ENCODE measurements around the gene TEAD2. TPM values are rescaled to one million over a fixed set of nuclear protein-coding genes. Genes with fewer than 3 reads are reported as not detected.

TEAD2 gene
- total RNA-seq, 1 donor from 2014 or later: 58.2 TPM

GRCh38 chr19:49335784-49336481 is 26.3 kb downstream of the TEAD2 start:
- H3K9me3 ChIP-seq (ENCODE audit: insufficient read depth, low read depth, low read length): no peaks in the 10 kb centered on the region
- no peaks in the 10 kb centered on the region for H3K36me3 ChIP-seq (ENCODE audit: insufficient read depth, low read length)
- peaks cover 6% of the 10 kb centered on the region for H3K4me1 ChIP-seq (ENCODE audit: insufficient read depth, low read length)
- H2AFZ ChIP-seq (ENCODE audit: low read depth, low read length): no peak overlapping the region
- no peaks in the 10 kb centered on the region for H3K27me3 ChIP-seq (ENCODE audit: insufficient read depth, low read length)
- no peak overlapping the region for H3K27ac ChIP-seq (ENCODE audit: low read depth, low read length)
- H3K27me3 Mint-ChIP-seq (ENCODE audit: low read depth, unreplicated experiment): peaks cover 5% of the 10 kb centered on the region
- H3K4me3 ChIP-seq (ENCODE audit: insufficient read depth, low read depth, low read length): no peak overlapping the region
- H3K4me2 ChIP-seq (ENCODE audit: low read length): no peak overlapping the region
- H3K9me3 Mint-ChIP-seq (ENCODE audit: unreplicated experiment): peaks cover 3% of the 10 kb centered on the region
- H3K27ac Mint-ChIP-seq (ENCODE audit: unreplicated experiment): no peak overlapping the region
- H3K36me3 Mint-ChIP-seq (ENCODE audit: low read depth, unreplicated experiment): peaks cover 15% of the 10 kb centered on the region
- no peaks in the 10 kb centered on the region for H3K79me2 ChIP-seq (ENCODE audit: insufficient read depth, low read length)
- no peak overlapping the region for H3K9ac ChIP-seq (ENCODE audit: low read length)
- no peak overlapping the region for H3K4me3 Mint-ChIP-seq (ENCODE audit: unreplicated experiment)
- DNase-seq (ENCODE audit: low read depth) (no peak), FAIRE-seq (no peak)
- peaks cover 24% of the 10 kb centered on the region for H4K20me1 ChIP-seq (ENCODE audit: insufficient read depth, low read length)
- TF ChIP-seq CTCF (IDR thresholded peaks at IDR 0.05; ENCODE audit: insufficient read depth, low read depth, low read length) (no peak), EZH2 (IDR thresholded peaks at IDR 0.05; ENCODE audit: insufficient read depth, low read length) (no peak)
- peaks cover 8% of the 10 kb centered on the region for H3K4me1 Mint-ChIP-seq (ENCODE audit: low read depth, unreplicated experiment)

GRCh38 chr19:49335071-49335783 is 27.0 kb downstream of the TEAD2 start, which contains the start of gene CD37:
Gene CD37 (plus strand): TSS chr19:49335406. CDS start chr19:49335541, 135 bp downstream.
- H3K4me3 ChIP-seq (ENCODE audit: insufficient read depth, low read depth, low read length): no peak within 1 kb of the TSS
- H3K27me3 ChIP-seq (ENCODE audit: insufficient read depth, low read length): no peaks in the 10 kb centered on the region
- Mint-ChIP-seq H3K27me3 (ENCODE audit: low read depth, unreplicated experiment) (peaks cover 5% of the 10 kb centered on the region), H3K36me3 (ENCODE audit: low read depth, unreplicated experiment) (peaks cover 15% of the 10 kb centered on the region), H3K4me1 (ENCODE audit: low read depth, unreplicated experiment) (peaks cover 9% of the 10 kb centered on the region), H3K4me3 (ENCODE audit: unreplicated experiment) (no peak within 1 kb of the TSS), H3K9me3 (ENCODE audit: unreplicated experiment) (peaks cover 3% of the 10 kb centered on the region), H3K27ac (ENCODE audit: unreplicated experiment) (no peak within 1 kb of the TSS)
- no peak within 1 kb of the TSS for H2AFZ ChIP-seq (ENCODE audit: low read depth, low read length)
- no peaks in the 10 kb centered on the region for H3K36me3 ChIP-seq (ENCODE audit: insufficient read depth, low read length)
- no peaks in the 10 kb centered on the region for H3K79me2 ChIP-seq (ENCODE audit: insufficient read depth, low read length)
- FAIRE-seq: no peak
- peaks cover 6% of the 10 kb centered on the region for H3K4me1 ChIP-seq (ENCODE audit: insufficient read depth, low read length)
- TF ChIP-seq EZH2 (IDR thresholded peaks at IDR 0.05; ENCODE audit: insufficient read depth, low read length): no peak
- H3K9ac ChIP-seq (ENCODE audit: low read length): no peak within 1 kb of the TSS
- H3K27ac ChIP-seq (ENCODE audit: low read depth, low read length): no peak within 1 kb of the TSS
- DNase-seq (ENCODE audit: low read depth): no peak
- H3K9me3 ChIP-seq (ENCODE audit: insufficient read depth, low read depth, low read length): no peaks in the 10 kb centered on the region
- peaks cover 21% of the 10 kb centered on the region for H4K20me1 ChIP-seq (ENCODE audit: insufficient read depth, low read length)
- no peak within 1 kb of the TSS for H3K4me2 ChIP-seq (ENCODE audit: low read length)

- Histone ChIP-seq H3K4me3 (ENCODE audit: insufficient read depth, low read depth, low read length) (no peak overlapping the region), H3K9me3 (ENCODE audit: insufficient read depth, low read depth, low read length) (no peaks in the 10 kb centered on the region), H3K27ac (ENCODE audit: low read depth, low read length) (no peak overlapping the region), H3K9ac (ENCODE audit: low read length) (no peak overlapping the region), H3K4me1 (ENCODE audit: insufficient read depth, low read length) (no peaks in the 10 kb centered on the region), H3K79me2 (ENCODE audit: insufficient read depth, low read length) (no peaks in the 10 kb centered on the region), H4K20me1 (ENCODE audit: insufficient read depth, low read length) (peaks cover 17% of the 10 kb centered on the region), H3K4me2 (ENCODE audit: low read length) (no peak overlapping the region), H3K27me3 (ENCODE audit: insufficient read depth, low read length) (no peaks in the 10 kb centered on the region), H3K36me3 (ENCODE audit: insufficient read depth, low read length) (no peaks in the 10 kb centered on the region), H2AFZ (ENCODE audit: low read depth, low read length) (no peak overlapping the region)
- no peak for DNase-seq (ENCODE audit: low read depth)
- no peak for FAIRE-seq
- H3K9me3 Mint-ChIP-seq (ENCODE audit: unreplicated experiment): peaks cover 3% of the 10 kb centered on the region
- peaks cover 5% of the 10 kb centered on the region for H3K27me3 Mint-ChIP-seq (ENCODE audit: low read depth, unreplicated experiment)
- peaks cover 23% of the 10 kb centered on the region for H3K36me3 Mint-ChIP-seq (ENCODE audit: low read depth, unreplicated experiment)
- peaks cover 12% of the 10 kb centered on the region for H3K4me1 Mint-ChIP-seq (ENCODE audit: low read depth, unreplicated experiment)
- H3K27ac Mint-ChIP-seq (ENCODE audit: unreplicated experiment): peak overlapping the region; percentile 59
- no peak for TF ChIP-seq CTCF (IDR thresholded peaks at IDR 0.05; ENCODE audit: insufficient read depth, low read depth, low read length)
- no peak for TF ChIP-seq EZH2 (IDR thresholded peaks at IDR 0.05; ENCODE audit: insufficient read depth, low read length)
- H3K4me3 Mint-ChIP-seq (ENCODE audit: unreplicated experiment): no peak overlapping the region
Observed at GRCh38 chr19:49333811-49334288, 28.4 kb downstream of the TEAD2 start.
